HG03135 (cell line): ENCODE measurements around the gene NCKAP5.

Experiments used
- ATAC-seq: cut with Tn5 transposase; IDR thresholded peaks from one replicate; pipeline ENCODE4 v1.9.1; 2021; ENCODE audit warnings: mild to moderate bottlenecking, moderate library complexity; ENCODE audit not compliant: unreplicated experiment

The NCKAP5 gene

DNA sequence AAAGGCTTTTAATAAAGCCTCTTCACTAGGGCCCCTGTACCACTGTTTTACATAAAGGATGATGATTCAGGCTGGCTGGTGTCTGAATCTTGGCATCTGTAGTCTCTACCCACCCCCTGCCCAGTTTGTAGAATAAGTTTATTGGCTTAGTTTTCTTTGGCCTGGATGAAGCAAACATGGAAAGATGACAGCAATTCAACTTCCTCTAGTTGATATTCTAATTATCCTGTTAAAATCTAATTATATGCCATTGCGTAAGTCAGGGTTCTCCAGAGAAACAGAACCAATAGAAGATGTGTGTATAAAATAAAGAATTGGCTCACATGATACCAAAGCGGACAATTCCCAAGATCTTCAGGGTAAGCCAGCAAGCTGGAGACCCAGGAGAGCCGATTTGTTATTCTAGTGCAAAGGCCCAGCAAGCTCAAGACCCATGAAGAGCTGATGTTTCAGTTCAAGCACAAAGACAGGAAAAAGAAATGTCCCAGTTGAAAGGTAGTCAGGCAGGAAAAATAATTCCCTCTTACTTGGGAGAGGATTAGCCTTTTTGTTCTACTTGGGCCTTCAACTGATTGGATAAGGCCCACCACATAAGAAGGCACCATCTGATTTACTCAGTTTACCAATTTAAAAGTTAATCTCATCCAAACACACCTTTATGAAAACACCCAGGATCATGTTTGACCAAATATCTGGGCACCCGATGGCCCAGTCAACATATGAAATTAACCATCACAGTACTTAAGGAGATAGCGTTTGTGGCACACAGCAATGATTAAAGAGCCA, 815.6 kb downstream of the NCKAP5 start:
- ATAC-seq: no peak

DNA sequence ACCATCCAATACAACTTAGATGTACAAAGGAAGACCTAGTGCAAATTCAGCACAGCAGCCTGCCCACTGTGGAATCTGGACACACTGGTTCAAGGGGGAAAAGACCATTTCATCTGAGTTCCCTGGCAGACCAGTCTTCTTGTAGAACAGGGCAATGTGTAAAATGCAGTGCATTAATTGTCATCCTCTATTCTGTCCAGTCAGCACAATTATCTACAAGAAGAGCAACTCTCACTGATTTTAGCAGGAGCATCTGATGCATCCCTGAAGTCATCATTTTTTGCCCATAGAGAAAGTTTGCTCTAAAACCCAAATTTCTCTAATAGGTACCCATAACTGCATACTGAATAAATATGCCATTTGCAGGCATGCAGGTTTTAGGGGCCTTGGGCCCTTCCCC, 816.4 kb downstream of the NCKAP5 start:
- ATAC-seq: no peak

DNA sequence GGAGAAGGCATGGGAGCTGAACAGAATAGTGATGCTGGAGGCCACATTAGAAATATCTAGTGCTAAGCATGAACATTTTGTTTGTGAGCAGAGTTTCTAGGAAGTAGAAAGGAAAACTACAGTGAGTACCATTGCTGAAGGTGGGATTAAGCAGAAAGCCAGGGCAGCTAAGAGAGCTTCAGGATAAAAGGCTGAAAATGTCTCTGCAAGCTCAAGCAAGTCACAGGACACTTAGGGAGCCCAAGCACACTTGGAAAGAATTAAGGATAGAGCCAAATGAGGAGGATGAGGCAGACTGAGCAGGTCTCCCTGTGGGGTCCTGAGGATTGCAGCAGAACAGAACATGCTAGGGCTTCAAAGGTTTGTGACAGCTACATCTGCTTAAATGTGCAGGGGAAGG, 817.7 kb downstream of the NCKAP5 start:
- no peak for ATAC-seq

DNA sequence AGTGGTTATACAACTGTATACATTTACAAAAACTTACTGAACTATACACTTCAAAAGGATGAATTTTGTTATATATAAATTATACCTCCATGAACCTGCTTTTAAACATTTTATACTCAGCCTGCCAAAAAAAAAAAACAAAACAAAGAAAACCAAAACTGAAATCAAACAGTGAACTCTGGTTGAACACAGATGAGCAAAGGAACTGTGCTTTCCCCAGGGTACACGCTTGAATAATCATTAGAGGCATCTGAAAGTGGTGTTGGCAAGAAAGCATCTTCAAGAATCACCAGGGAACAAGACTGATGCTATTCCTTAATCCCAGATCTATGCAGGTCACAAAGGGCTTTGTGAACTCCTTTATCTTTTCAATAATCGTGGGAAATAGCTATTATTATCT, 821.2 kb downstream of the NCKAP5 start:
- peak; percentile 72 for ATAC-seq

DNA sequence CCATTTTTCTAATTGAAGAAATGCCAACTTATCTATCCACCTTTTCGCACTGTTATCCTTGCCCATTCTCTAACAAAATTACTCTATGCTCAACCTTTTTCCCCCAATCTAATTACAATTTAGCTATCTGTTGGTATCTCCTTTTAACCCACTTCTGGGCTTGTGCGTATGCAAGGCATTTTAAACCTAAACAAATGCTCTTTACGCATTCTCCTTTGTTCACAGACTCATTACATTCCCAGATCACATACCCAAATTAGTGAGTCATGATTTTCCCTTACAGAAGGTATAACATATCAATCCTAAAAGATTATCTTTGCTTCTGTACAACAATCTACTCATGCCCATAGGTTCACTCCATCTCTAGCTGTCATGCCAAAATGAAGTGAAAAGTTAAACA, 826.5 kb downstream of the NCKAP5 start:
- ATAC-seq: no peak

DNA sequence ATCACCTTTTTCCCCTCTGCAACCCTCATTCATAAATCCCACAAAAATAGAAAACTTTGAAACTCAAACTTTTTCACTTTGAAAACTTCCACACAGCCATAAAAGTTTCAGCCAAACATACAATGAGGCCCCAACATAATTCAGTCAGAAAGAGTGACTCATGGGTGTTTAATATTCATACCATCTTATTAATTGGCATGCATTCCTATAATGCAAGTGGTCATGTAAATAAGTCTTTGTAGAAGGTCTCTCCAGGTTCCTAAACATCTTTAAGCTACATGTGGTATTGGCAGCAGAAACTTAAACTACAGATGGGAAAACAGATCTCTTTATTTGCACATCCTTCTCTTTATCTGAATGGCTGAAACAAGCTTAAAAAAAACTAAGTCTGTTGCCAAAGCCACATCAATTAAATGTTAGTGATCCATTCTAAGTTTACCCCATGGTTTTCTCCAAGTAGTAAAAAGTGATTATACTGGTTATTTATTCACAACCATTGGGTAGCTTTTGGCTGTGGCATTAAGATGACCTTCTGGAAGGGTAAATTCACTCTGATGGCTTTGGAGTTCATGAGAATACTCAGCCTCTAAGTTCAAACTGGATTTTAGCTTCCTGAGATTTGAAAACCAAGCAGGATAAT, 828.1 kb downstream of the NCKAP5 start:
- ATAC-seq: no peak

DNA sequence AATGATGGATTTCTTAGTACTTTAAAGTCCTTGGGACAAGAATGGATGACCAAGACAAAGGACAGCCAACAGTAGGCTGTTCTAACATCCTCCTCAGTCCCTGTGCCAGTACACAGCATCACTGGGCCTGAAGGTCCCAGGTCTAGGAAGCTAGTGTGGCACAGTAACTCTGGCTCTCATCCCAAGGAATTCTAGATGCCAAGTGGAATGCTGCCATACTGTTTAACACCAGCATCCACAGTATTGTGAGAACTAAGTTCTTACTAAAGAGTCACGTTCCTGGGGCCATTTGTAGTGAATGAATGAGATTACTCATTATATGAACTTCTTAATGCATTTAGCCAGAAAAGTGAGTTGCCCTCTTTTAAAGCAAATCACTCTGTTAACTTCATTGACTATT, 830.0 kb downstream of the NCKAP5 start:
- ATAC-seq: no peak

DNA sequence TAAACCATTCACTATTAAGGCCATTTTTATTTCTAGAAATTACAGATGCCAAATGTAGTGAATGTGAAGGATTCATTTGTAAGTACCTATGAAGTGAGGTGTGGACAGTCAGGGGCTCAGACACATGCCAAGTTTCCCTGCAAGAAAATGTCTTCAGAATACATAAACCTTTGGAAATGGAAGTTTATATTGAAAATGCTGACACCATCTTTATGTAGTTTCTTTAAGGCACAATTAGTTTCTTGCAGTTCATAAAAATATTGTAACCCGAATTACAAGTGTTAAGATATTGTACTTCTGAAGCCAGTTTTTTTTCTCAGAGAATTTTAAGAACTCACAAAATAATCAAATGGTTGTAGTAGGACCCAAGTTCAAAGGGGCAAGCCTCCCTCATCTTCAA, 832.2 kb downstream of the NCKAP5 start:
- no peak for ATAC-seq

DNA sequence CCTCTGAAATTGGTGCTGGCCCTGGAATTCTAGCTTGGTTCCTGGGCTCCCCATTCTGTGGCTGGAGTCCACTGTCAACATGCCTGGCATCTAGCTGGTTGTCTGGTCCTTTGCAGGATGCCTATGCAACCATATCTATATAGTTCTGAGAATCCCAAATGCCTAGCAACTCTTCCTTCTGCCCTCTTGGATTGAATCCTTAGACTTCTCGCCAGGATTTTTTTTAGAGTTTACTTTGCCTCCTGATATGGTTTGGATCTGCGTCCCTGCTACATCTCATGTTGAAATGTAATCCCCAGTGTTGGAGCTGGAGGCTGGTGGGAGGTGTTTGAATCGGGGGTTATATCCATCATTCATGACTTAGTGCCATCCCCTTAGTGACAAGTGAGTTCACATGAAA, 833.3 kb downstream of the NCKAP5 start:
- ATAC-seq: no peak

DNA sequence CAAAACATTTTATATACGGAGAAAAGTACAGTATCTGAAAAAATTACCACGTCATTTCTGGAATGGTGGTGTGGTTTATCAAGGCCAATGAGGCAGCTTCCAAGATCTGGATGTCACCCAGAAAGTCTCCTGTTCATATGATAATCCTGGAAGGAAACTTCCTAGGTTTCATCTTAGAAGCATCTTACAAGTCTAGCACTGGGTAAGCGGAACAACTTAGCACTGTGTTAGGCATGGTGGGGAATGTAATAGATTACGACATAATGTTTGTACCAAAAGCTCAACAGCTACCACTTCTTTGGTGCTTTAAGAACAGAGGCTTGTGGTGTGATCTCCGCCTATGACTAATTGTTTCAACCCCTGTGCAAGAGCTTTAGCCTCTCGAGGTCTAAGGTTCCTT, 835.2 kb downstream of the NCKAP5 start:
- ATAC-seq: no peak

DNA sequence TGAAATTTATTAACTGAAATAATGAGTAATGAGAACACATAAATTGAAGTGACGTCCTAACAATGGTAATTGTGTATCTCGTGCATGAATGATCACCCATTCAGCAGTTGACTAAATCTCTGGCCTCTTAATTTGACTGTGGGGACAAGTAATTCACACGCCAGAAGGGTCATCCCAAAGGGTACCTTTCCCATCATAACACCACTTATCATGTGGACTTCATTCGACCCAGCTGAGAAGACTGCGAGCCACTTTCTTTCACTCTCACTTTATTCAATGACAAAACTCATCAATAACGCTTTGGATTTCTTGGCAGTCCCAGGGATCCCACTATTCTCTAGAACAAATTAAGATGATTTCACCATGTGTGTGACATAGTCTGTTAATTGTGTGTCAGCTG, 835.6 kb downstream of the NCKAP5 start:
- no peak for ATAC-seq

DNA sequence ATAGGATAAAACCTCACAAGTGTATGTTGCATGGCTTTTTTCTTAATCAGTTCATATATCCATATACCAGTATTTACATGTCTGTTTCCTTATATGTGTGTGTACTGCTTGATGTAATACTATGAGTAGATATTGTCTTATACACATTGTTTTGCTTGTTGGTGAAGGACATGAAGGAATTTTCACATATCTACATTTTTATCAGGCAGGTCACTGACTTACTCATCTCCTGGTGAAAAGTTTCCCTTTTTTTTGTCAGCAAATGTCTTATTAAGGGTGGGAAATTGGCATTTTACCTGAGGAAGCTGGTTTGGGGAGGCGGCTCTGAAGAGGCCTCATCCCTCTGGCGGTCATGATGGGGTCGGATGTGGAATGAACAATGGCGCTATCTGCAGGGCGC, 836.8 kb downstream of the NCKAP5 start:
- no peak for ATAC-seq

DNA sequence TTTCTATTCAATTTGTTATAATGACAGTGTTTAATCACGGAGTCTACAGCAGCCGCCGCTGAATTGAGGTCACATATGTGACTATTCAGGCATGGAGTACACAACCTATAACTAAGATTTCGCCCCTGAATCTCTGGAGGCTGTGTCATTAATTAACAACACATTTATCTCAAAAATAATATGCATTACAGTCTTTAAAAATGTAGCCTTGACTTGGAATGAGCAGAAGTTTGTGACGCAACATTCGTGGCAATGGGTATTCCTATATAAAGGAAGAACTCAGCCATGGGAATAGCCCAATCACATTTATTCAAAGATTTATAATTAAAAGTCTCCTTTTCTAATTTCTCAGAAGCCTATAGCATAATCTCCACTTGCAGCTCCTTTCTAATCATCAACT, 837.7 kb downstream of the NCKAP5 start:
- ATAC-seq: no peak

DNA sequence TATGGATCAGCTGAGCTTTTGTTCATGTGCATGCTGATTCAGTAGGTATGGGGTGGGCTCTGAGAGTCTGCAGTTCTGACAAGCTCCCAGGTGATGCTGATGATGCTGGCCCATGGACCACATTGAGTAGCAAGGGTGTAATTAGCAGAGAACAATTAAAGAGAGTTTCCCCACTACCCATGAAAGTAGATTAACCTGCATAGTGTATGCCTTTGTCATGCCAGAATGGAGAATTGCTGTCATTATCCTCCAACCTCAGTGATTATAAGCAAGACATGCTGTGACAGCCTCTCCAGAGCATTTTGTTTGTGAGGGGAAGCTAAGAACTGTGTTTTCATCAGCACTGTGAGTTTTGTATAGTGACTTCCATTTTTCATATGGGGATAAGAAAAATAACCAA, 838.7 kb downstream of the NCKAP5 start:
- no peak for ATAC-seq

DNA sequence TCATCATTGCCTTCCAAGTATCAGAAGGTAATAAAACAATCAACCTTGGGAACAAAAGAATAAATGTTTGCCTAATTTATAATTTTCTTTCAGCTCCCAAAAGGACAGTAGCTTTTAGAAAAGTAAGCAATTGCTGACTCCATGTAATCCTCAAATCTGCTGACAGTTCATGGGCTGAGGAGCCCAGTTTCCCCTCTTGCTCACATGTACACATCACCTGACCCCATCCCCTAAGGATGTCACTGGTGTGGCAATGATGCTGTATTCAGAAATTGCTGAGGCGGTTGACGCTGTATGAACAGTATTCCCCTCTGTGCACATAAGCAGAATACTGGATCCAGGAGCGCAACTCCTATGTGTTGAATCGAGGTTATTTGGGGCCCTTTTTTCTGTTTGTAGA, 842.1 kb downstream of the NCKAP5 start:
- no peak for ATAC-seq

DNA sequence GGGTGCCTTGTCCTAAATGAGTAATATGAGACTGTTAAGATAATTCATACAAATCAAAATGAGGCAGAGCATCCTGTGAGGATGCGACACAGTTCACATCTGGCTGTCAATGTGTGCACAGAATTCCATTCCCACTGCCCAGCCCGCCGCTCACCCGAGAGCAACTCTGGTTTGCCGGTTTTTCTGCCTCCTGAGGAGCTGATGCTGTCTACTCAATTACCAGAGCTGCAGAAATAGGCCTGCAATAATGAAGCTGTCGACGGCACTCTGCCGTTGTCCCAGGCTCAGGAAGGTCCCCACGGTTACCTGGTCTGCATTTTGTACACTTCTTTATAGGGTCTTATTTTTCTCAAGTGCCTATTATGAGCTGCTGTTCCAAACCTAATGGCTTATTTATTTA, 842.5 kb downstream of the NCKAP5 start:
- no peak for ATAC-seq

DNA sequence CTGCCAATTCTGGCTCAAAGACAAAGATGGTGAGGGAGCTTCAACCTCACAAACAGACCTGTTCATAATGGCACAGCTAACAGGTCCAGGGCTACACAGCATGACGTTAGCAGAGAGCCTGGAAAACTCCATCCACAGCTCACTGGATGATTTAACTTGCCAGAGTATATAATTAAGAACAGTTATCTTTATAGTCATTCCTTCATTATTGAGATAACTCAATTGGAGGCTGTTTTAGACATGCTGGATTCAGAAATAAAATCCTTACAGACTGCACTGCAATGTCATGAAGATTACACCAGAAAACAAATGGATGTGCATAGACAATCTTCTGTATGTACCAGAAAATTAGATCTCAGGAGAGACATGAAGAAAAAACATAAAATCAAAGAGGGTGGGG, 843.1 kb downstream of the NCKAP5 start:
- no peak for ATAC-seq

DNA sequence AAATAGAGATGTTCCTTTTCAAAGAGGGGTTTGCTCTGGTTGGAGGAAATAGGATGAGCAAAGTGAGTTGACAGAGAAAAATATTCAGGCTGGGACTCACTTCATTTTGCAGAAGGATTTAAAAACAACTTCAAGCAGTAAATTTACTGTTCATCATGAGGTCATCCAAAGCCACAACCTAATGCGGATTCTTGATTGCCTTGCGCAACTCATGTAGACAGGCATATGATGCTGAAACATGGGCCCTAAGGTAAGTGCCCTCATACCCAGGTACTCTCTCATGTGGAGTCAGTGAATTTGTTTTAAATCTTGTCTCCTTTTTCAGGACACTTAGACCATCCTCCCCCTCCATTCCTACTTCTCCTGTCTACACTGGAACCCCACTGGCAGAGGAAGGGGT, 846.3 kb downstream of the NCKAP5 start:
- no peak for ATAC-seq

DNA sequence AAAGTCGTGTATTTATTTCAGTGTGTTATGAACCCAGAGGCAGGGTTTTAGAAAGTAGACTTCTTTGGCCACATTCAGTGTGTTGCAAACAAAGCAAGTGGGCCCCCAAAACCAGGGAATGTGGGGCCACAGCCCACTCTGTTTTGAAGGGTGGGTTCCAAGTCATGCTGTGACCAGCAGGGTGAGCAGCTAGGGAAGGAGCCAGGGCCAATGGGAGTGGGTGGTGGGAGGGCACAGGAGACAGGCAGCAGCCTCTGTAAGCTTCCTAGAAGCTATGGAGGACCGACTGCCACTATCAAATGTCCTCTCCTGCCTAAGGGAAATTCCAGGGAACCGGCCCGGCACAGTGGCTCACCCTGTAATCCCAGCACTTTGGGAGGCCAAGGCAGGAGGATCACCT, 847.9 kb downstream of the NCKAP5 start:
- no peak for ATAC-seq

DNA sequence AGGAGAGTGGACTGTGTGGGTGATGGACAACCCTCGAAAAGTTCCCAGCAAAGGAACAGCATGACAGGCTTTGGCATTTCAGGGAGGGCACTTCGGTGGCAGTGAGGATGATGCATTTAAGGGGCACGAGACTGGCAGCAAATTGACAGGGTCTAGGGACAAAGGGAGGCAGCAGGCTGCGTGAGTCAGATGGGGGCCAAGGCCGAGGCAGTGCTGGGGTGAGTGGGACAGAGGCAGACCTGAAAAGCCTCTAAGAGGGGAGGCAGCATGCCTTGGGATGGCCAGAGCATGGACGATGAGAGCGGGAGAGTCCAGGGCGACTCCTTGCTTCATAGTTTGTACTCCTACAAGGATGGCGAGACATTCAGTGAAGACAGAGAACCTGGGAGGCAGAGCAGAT, 848.8 kb downstream of the NCKAP5 start:
- no peak for ATAC-seq

DNA sequence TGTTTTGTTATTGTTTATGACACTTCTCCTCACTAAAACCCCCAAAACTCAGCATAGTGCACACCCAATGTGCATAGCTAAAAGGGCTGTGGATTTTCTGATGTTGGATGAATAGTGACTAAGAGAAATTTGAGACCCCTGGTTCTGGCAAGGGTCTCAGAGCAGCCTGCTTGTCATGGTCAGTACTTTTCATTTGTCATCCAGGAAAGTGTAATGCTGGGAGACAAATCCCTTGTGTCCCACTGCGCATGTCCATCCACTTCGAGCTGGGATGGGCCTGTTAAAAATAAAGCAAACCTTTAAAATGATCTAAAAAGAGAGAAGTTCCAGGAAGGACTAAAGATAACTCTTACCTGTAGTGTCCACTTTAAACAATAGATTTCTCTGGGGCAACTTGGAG, 851.3 kb downstream of the NCKAP5 start:
- no peak for ATAC-seq

DNA sequence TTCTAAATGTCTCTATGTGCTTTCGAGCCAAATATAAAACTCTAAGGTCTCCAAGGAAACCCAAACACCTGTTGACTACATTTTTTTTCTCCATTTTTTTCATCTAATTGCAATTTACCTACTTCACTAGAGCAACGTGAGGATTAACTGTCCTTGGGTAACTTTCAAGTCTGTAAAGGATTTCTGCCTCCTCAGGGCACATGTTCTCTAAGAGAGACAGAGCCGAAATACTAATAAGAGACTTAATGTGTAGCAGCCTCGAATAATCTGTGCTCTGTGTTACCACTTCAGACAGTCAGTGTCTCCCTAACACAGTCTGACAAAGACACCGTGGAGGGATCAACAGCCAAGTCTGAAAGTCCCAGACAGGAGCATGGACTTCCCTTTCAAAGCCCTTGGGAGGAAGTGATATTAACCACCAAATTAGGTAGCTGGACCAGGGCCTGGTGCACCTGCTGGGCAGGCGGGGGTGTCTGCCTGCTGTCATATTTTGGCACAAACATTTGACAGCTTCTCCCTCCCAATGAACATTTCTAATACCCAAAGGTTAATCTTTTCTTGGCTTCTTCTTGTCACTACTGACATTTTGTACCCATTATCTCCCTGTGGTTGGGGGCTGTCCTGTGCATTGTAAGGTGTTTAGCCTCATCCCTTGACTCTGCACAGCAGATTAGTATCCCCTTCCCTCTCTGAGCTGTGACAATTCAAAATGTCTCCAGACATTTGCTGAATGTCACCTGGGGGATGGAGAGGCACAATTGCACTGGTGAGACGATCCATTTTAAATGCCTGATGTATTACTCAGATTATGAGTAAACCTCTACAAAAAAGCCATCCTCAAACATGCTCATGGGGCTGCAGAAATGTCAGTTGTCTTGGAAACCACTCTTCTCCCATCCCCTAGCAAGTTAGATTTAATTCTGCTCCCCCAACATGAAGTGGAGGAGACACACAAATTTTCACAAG, 852.6 kb downstream of the NCKAP5 start:
- ATAC-seq: no peak
